ENCODE measurements around the gene CSF1.

GRCh38 chr1:109889094-109889493, 21.6 kb upstream of the CSF1 start:
- TF ChIP-seq SP1 (IDR thresholded peaks at IDR 0.05) (no peak), NFRKB (IDR thresholded peaks at IDR 0.05) (no peak), LEF1 (IDR thresholded peaks at IDR 0.05; ENCODE audit: borderline replicate concordance) (no peak)
